H1 (cell line): Measurements from ENCODE around the gene CA5A. TPM values are rescaled to one million over a fixed set of nuclear protein-coding genes. Genes with fewer than 3 reads are reported as not detected.

Source experiments
- CTCF ChIA-PET: fragments of 300-600 bp; sonication (Branson Sonifier 250); formaldehyde crosslinking; loops from one replicate; lab custom pipeline; 2021; ENCODE audit not compliant: partially characterized antibody; lab: Charles Lee
- POLR2A ChIA-PET: fragments of 300-600 bp; sonication (Branson Sonifier 250); formaldehyde crosslinking; loops from one replicate; lab custom pipeline; 2021; ENCODE audit warnings: inconsistent platforms; ENCODE audit not compliant: partially characterized antibody; lab: Charles Lee
- DNase-seq, 2 experiments: peaks; one replicate each; pipeline versions ENCODE4 v3.0.0 to v3.0.0-alpha.2; 2010 to 2022; ENCODE audit warnings: low spot score in 2 of 2, low read depth in 1 of 2, mixed read lengths in 1 of 2
- FAIRE-seq: peaks from 2 replicates; lab custom pipeline; 2011; peaks lifted over from hg19 to GRCh38; lab: Jason Lieb, UNC
- H2AFZ ChIP-seq: 2 replicates; pipeline ENCODE4 v1.8.1; 2012; ENCODE audit warnings: low read length, inconsistent platforms
- H2AK5ac ChIP-seq: 2 replicates; pipeline ENCODE4 v1.6.1; 2013; ENCODE audit warnings: low read depth, low read length
- H2BK120ac ChIP-seq: replicated peaks from 2 replicates; pipeline ENCODE3; 2013; ENCODE audit warnings: low read depth, low read length, inconsistent platforms
- H2BK12ac ChIP-seq: 2 replicates; pipeline ENCODE4 v1.6.1; 2013; ENCODE audit warnings: low read depth, low read length
- H2BK15ac ChIP-seq: 2 replicates; pipeline ENCODE4 v1.6.1; 2013; ENCODE audit warnings: low read length
- H2BK20ac ChIP-seq: 2 replicates; pipeline ENCODE4 v1.6.1; 2013; ENCODE audit warnings: low read length
- H2BK5ac ChIP-seq: 2 replicates; pipeline ENCODE4 v1.6.1; 2013; ENCODE audit warnings: low read depth, low read length
- H3K14ac ChIP-seq: 2 replicates; pipeline ENCODE4 v1.6.1; 2013; ENCODE audit warnings: inconsistent platforms; ENCODE audit not compliant: insufficient read length
- H3K18ac ChIP-seq: 2 replicates; pipeline ENCODE4 v1.6.1; 2013; ENCODE audit warnings: low read length; ENCODE audit errors: extremely low read depth
- H3K23ac ChIP-seq: 2 replicates; pipeline ENCODE4 v1.6.1; 2013; ENCODE audit warnings: inconsistent platforms; ENCODE audit not compliant: insufficient read length
- H3K23me2 ChIP-seq: 2 replicates; pipeline ENCODE4 v1.6.1; 2013; ENCODE audit warnings: low read depth, low read length
- H3K27ac ChIP-seq: 2 replicates; pipeline ENCODE4 v1.6.1; 2011; ENCODE audit warnings: low read depth, low read length, inconsistent platforms
- H3K27me3 ChIP-seq, 4 experiments: replicated peaks in 1 of 4; 1 replicate in 1 of 4; 2 replicates in 3 of 4; pipeline versions ENCODE4 v1.6.1 to v1.8.1; 2011 to 2013; ENCODE audit warnings: low read length in 3 of 4, mild to moderate bottlenecking in 3 of 4, inconsistent platforms in 2 of 4, mixed read lengths in 2 of 4, moderate library complexity in 1 of 4; ENCODE audit not compliant: control insufficient read depth in 3 of 4, insufficient read depth in 3 of 4; ENCODE audit errors: extremely low read depth in 1 of 4
- H3K36me3 ChIP-seq, 4 experiments: 2 replicates each; pipeline versions ENCODE4 v1.6.1 to v1.8.1; 2011 to 2013; ENCODE audit warnings: mild to moderate bottlenecking in 4 of 4, low read length in 3 of 4, moderate library complexity in 2 of 4, control low read depth in 1 of 4, inconsistent platforms in 1 of 4; ENCODE audit not compliant: insufficient read depth in 4 of 4, control insufficient read depth in 2 of 4
- H3K4ac ChIP-seq: replicated peaks from 2 replicates; pipeline ENCODE3; 2013; ENCODE audit warnings: low read length, low read depth, mixed read lengths, inconsistent platforms; ENCODE audit not compliant: insufficient read length
- H3K4me1 ChIP-seq, 4 experiments: replicated peaks in 1 of 4; 1 replicate in 1 of 4; 2 replicates in 3 of 4; pipeline versions ENCODE4 v1.6.1 to v1.8.1; 2011 to 2013; ENCODE audit warnings: low read length in 3 of 4, inconsistent platforms in 2 of 4, mixed read lengths in 1 of 4; ENCODE audit not compliant: insufficient read depth in 4 of 4, control insufficient read depth in 3 of 4
- H3K4me2 ChIP-seq, 2 experiments: 2 replicates each; pipeline versions ENCODE4 v1.6.1 to v1.8.1; 2011 to 2013; ENCODE audit warnings: low read depth in 2 of 2, low read length in 2 of 2, control low read depth in 1 of 2, inconsistent platforms in 1 of 2, mild to moderate bottlenecking in 1 of 2; ENCODE audit not compliant: insufficient read depth in 1 of 2
- H3K4me3 ChIP-seq, 4 experiments: fragments of 200-600, 300-600 bp in 1 of 4; sonication (generic), shearing (Covaris generic), sonication (Bioruptor Twin) in 1 of 4; 2 replicates each; pipeline versions ENCODE4 v1.5.1 to v1.8.1; 2011 to 2016; ENCODE audit warnings: low read length in 4 of 4, low read depth in 3 of 4, control low read depth in 2 of 4, inconsistent platforms in 2 of 4, mild to moderate bottlenecking in 2 of 4, mixed read lengths in 1 of 4, moderate library complexity in 1 of 4; ENCODE audit not compliant: insufficient read depth in 2 of 4; ENCODE audit errors: extremely low read depth in 1 of 4
- H3K56ac ChIP-seq: replicated peaks from 2 replicates; pipeline ENCODE3; 2013; ENCODE audit warnings: low read depth, mild to moderate bottlenecking, mixed read lengths, low read length, inconsistent platforms; ENCODE audit not compliant: insufficient read length
- H3K79me1 ChIP-seq: 2 replicates; pipeline ENCODE4 v1.6.1; 2013; ENCODE audit warnings: low read depth, low read length, control low read depth
- H3K79me2 ChIP-seq, 2 experiments: 2 replicates each; pipeline versions ENCODE4 v1.6.1 to v1.8.1; 2012 to 2013; ENCODE audit warnings: low read length in 2 of 2, mild to moderate bottlenecking in 2 of 2, inconsistent platforms in 1 of 2; ENCODE audit not compliant: insufficient read depth in 2 of 2, control insufficient read depth in 1 of 2
- H3K9ac ChIP-seq, 4 experiments: replicated peaks in 1 of 4; 1 replicate in 1 of 4; 2 replicates in 3 of 4; pipeline versions ENCODE4 v1.6.1 to v1.8.1; 2011 to 2013; ENCODE audit warnings: low read depth in 3 of 4, low read length in 3 of 4, control low read depth in 2 of 4, mild to moderate bottlenecking in 2 of 4, moderate library complexity in 2 of 4, inconsistent platforms in 1 of 4; ENCODE audit errors: extremely low read depth in 1 of 4
- H3K9me3 ChIP-seq, 2 experiments: 2 replicates each; pipeline versions ENCODE4 v1.6.1 to v1.8.1; 2012 to 2013; ENCODE audit warnings: mild to moderate bottlenecking in 2 of 2, moderate library complexity in 2 of 2, control low read depth in 1 of 2, inconsistent platforms in 1 of 2, low read depth in 1 of 2, low read length in 1 of 2, mixed read lengths in 1 of 2; ENCODE audit not compliant: insufficient read depth in 2 of 2
- H4K20me1 ChIP-seq, 2 experiments: replicated peaks in 1 of 2; 2 replicates each; pipeline versions ENCODE3 to v1.8.1; 2011 to 2013; ENCODE audit warnings: inconsistent platforms in 2 of 2, low read length in 2 of 2, mild to moderate bottlenecking in 1 of 2; ENCODE audit not compliant: insufficient read depth in 2 of 2, control insufficient read depth in 1 of 2
- H4K5ac ChIP-seq: 2 replicates; pipeline ENCODE4 v1.6.1; 2013; ENCODE audit warnings: low read length, low read depth, mixed read lengths, inconsistent platforms; ENCODE audit not compliant: insufficient read length
- H4K8ac ChIP-seq: 2 replicates; pipeline ENCODE4 v1.8.0; 2013; ENCODE audit warnings: mild to moderate bottlenecking, moderate library complexity, low read length, inconsistent platforms; ENCODE audit not compliant: insufficient read depth; ENCODE audit errors: extremely low read depth
- H4K91ac ChIP-seq: replicated peaks from 2 replicates; pipeline ENCODE3; 2013; ENCODE audit warnings: low read length, mixed read lengths, inconsistent platforms; ENCODE audit not compliant: insufficient read length
- ATF2 ChIP-seq: IDR thresholded peaks from 2 replicates; pipeline ENCODE4 v1.6.1; 2012; ENCODE audit warnings: low read length, inconsistent platforms
- BCL11A ChIP-seq, 2 experiments: IDR thresholded peaks; one replicate each; pipeline ENCODE4 v1.6.1; 2011; ENCODE audit warnings: low read depth in 2 of 2, low read length in 2 of 2, mild to moderate bottlenecking in 2 of 2
- CBX8 ChIP-seq: fragments of 300-800, 300-1000 bp; sonication (generic); IDR thresholded peaks from 2 replicates; pipeline ENCODE4 v1.7.1; 2016; ENCODE audit warnings: low read depth, low read length, borderline replicate concordance
- CHD1 ChIP-seq: IDR thresholded peaks from 2 replicates; pipeline ENCODE4 v1.6.1; 2012; ENCODE audit warnings: low read depth, low read length, improper control_type of control experiment
- CHD2 ChIP-seq: IDR thresholded peaks from 2 replicates; pipeline ENCODE4 v1.6.1; 2012; ENCODE audit warnings: low read length, improper control_type of control experiment
- EP300 ChIP-seq, 2 experiments: IDR thresholded peaks; 1 replicate in 1 of 2; 2 replicates in 1 of 2; pipeline ENCODE4 v1.6.1; 2011 to 2012; ENCODE audit warnings: low read depth in 2 of 2, low read length in 2 of 2, mild to moderate bottlenecking in 2 of 2, borderline replicate concordance in 1 of 2, inconsistent platforms in 1 of 2, moderate library complexity in 1 of 2
- GTF2F1 ChIP-seq: IDR thresholded peaks from 2 replicates; pipeline ENCODE4 v1.6.1; 2012; ENCODE audit warnings: low read depth, low read length, improper control_type of control experiment, borderline replicate concordance
- JUND ChIP-seq: IDR thresholded peaks from 2 replicates; pipeline ENCODE4 v1.6.1; 2011; ENCODE audit warnings: mild to moderate bottlenecking, improper control_type of control experiment, low read length
- RFX5 ChIP-seq: IDR thresholded peaks from 2 replicates; pipeline ENCODE4 v1.6.1; 2011; ENCODE audit warnings: low read depth, low read length, improper control_type of control experiment, borderline replicate concordance
- SIRT6 ChIP-seq: IDR thresholded peaks from one replicate; pipeline ENCODE4 v1.7.1; 2012; ENCODE audit warnings: low read length, inconsistent platforms
- SP4 ChIP-seq: IDR thresholded peaks from 2 replicates; pipeline ENCODE4 v1.6.1; 2012; ENCODE audit warnings: low read length, inconsistent platforms
- SRF ChIP-seq: IDR thresholded peaks from 2 replicates; pipeline ENCODE4 v1.6.1; 2011; ENCODE audit warnings: mild to moderate bottlenecking, low read depth, low read length, moderate library complexity
- WGBS, 2 experiments: shearing (Covaris generic) in 1 of 2; methylation state at CpG; one replicate each; pipeline versions ENCODE4 v1.1.6 to v1.1.7; 2013 to 2015; ENCODE audit warnings: low lambda C conversion rate in 2 of 2, mixed read lengths in 2 of 2, inconsistent platforms in 1 of 2, low coverage in 1 of 2, missing lambda C conversion rate in 1 of 2; ENCODE audit not compliant: insufficient replicate concordance in 2 of 2, insufficient coverage in 1 of 2, insufficient read length in 1 of 2; ENCODE audit errors: extremely low coverage in 1 of 2, missing lambda C conversion rate in 1 of 2; 5-methylcytosine and 5-hydroxymethylcytosine counted together
- polyA plus RNA-seq, 7 experiments: library from polyadenylated mRNA; depleted of rRNA in 3 of 7; stranded (reverse) in 5 of 7; unstranded in 2 of 7; fragments of >200 nt in 5 of 7; fragments of 200-250 nt in 2 of 7; gene quantifications; 1 replicate in 5 of 7; 2 replicates in 1 of 7; 4 replicates in 1 of 7; pipeline versions ENCODE4 v1.2.1 to v1.2.3, GENCODE V29; 2011 to 2013; ENCODE audit warnings: missing spikeins in 2 of 7, mixed read lengths in 2 of 7
- total RNA-seq: library from RNA; stranded (reverse); fragmentation: NEBNext Ultra II Directional; extraction: Animal tissue kit (Norgen Biotek cat#: 25700); gene quantifications from 2 replicates; pipeline ENCODE4 v1.2.1, GENCODE V29; 2021

The CA5A gene
- total and polyA plus RNA-seq, 2 of the 8 experiments (the other 6 are each of a cell fraction or from before 2014, with no cell fraction given) = not detected

- Histone ChIP-seq H3K4me1 (peaks cover 0 to 5% (median 2%) of the 10 kb centered on the region in 4 experiments; a peak in 3 of 7 replicates), H2BK15ac (no peak overlapping the region), H3K9me3 (no peaks in the 10 kb centered on the region), H2AK5ac (no peak overlapping the region), H3K9ac (no peak overlapping the region), H2BK120ac (no peak overlapping the region), H4K8ac (no peak overlapping the region), H2BK12ac (no peak overlapping the region), H3K56ac (no peak overlapping the region), H3K36me3 (peaks cover 0 to 9% (median 2%) of the 10 kb centered on the region in 4 experiments; a peak in 3 of 8 replicates), H2BK20ac (no peak overlapping the region), H3K18ac (no peak overlapping the region), H2AFZ (no peak overlapping the region), H4K5ac (no peak overlapping the region), H3K79me2 (peaks cover 11 to 82% of the 10 kb centered on the region in 2 experiments), H3K4me3 (no peak overlapping the region), H2BK5ac (no peak overlapping the region), H3K4me2 (no peak overlapping the region), H3K23me2 (peaks cover 9% of the 10 kb centered on the region), H3K23ac (no peak overlapping the region), H3K27ac (no peak overlapping the region), H3K27me3 (no peaks in the 10 kb centered on the region), H3K79me1 (peaks cover 29% of the 10 kb centered on the region), H4K91ac (no peak overlapping the region), H3K14ac (no peak overlapping the region), H4K20me1 (peaks cover 4 to 17% of the 10 kb centered on the region in 2 experiments), H3K4ac (no peak overlapping the region)
- no peak for DNase-seq
- ChIA-PET POLR2A (interaction anchor here (1.3 to 5.2 kb wide), 3 partner anchors 9 to 176 kb away, joined by 4 to 40 read pairs (median 15); partner anchors contain the start of gene SLC7A5), CTCF (interaction anchor here (1.0 kb wide), 1 partner anchor 14 kb away, joined by 6 read pairs; no protein-coding TSS in a partner anchor)
- FAIRE-seq = no peak
- WGBS, 2 experiments = 93% methylated on average over 15 of the region's 15 CpGs; no CpG with 5 or more reads in 1 of the 2 experiments
- TF ChIP-seq EP300 (IDR thresholded peaks at IDR 0.05; ENCODE audit: borderline replicate concordance in 1 of 2, low read depth in 2 of 2, low read length in 2 of 2) (no peak), GTF2F1 (no peak), RFX5 (no peak), CHD1 (no peak), CBX8 (no peak), BCL11A (IDR thresholded peaks at IDR 0.05; ENCODE audit: low read depth in 2 of 2, low read length in 2 of 2) (no peak), JUND (no peak), SRF (no peak), CHD2 (no peak), SIRT6 (no peak), SP4 (no peak), ATF2 (no peak)
Measured at GRCh38 chr16:87954826-87955225, 18.5 kb upstream of the CA5A start.
